Neural progenitor cell (in vitro differentiated cells): ENCODE data around the gene METRN. TPM values are rescaled to one million over a fixed set of nuclear protein-coding genes. Genes with fewer than 3 reads are reported as not detected.

ENCODE experiments used
- DNase-seq: peaks from one replicate; pipeline ENCODE4 v3.0.0-alpha.2; 2016; ENCODE audit warnings: low spot score
- H2AFZ ChIP-seq: fragments of 200-600 bp; sonication (generic); replicated peaks from 2 replicates; pipeline ENCODE4 v1.6.1; 2016; ENCODE audit warnings: antibody characterized with exemption
- H3F3A ChIP-seq: fragments of 200-600 bp; sonication (generic); 2 replicates; pipeline ENCODE4 v1.6.1; 2016; ENCODE audit warnings: antibody characterized with exemption, low read depth
- H3K27ac ChIP-seq: fragments of 200-600 bp; sonication (generic); 2 replicates; pipeline ENCODE4 v1.5.1; 2016; ENCODE audit warnings: mild to moderate bottlenecking
- H3K27me3 ChIP-seq: fragments of 200-600 bp; sonication (generic); 2 replicates; pipeline ENCODE4 v1.6.1; 2016; ENCODE audit warnings: mild to moderate bottlenecking, moderate library complexity
- H3K36me3 ChIP-seq: fragments of 200-600 bp; sonication (generic); 2 replicates; pipeline ENCODE4 v1.5.1; 2016
- H3K4me1 ChIP-seq: fragments of 200-600 bp; sonication (generic); 2 replicates; pipeline ENCODE4 v1.6.1; 2016; ENCODE audit warnings: mixed run types
- H3K4me2 ChIP-seq: fragments of 200-600 bp; sonication (generic); 2 replicates; pipeline ENCODE4 v1.6.1; 2016
- H3K4me3 ChIP-seq: fragments of 200-600 bp; sonication (generic); 2 replicates; pipeline ENCODE4 v1.5.1; 2016
- H3K79me2 ChIP-seq: fragments of 200-600 bp; sonication (generic); 2 replicates; pipeline ENCODE4 v1.6.1; 2016; ENCODE audit warnings: low read depth
- H3K9ac ChIP-seq: fragments of 200-600 bp; sonication (generic); 2 replicates; pipeline ENCODE4 v1.6.1; 2016
- H3K9me3 ChIP-seq: fragments of 200-600 bp; sonication (generic); 2 replicates; pipeline ENCODE4 v1.5.1; 2016; ENCODE audit warnings: low read depth
- H4K20me1 ChIP-seq: fragments of 200-600 bp; sonication (generic); 2 replicates; pipeline ENCODE4 v1.6.1; 2016; ENCODE audit warnings: low read depth
- H3K27ac Mint-ChIP-seq: 3 replicates; pipeline ENCODE4 v1.8.0; 2021; ENCODE audit warnings: mixed read lengths
- H3K27me3 Mint-ChIP-seq: 2 replicates; pipeline ENCODE4 v1.8.0; 2022; ENCODE audit warnings: low read depth, mild to moderate bottlenecking, inconsistent platforms, moderate library complexity, mixed read lengths; ENCODE audit not compliant: insufficient read depth
- H3K36me3 Mint-ChIP-seq: 3 replicates; pipeline ENCODE4 v1.8.0; 2021; ENCODE audit warnings: mixed read lengths
- H3K4me1 Mint-ChIP-seq: 3 replicates; pipeline ENCODE4 v1.8.0; 2021; ENCODE audit warnings: mixed read lengths
- H3K4me3 Mint-ChIP-seq: 3 replicates; pipeline ENCODE4 v1.8.0; 2021; ENCODE audit warnings: mild to moderate bottlenecking, moderate library complexity, mixed read lengths
- H3K9me3 Mint-ChIP-seq: 3 replicates; pipeline ENCODE4 v1.8.0; 2020; ENCODE audit warnings: mixed read lengths
- EZH2 ChIP-seq: fragments of 200-600 bp; sonication (generic); IDR thresholded peaks from 2 replicates; pipeline ENCODE4 v1.6.1; 2017; ENCODE audit warnings: antibody characterized with exemption, mild to moderate bottlenecking, moderate library complexity
- EZH2phosphoT487 ChIP-seq: fragments of 200-600 bp; sonication (generic); IDR thresholded peaks from 2 replicates; pipeline ENCODE4 v1.6.1; 2017; ENCODE audit warnings: antibody characterized with exemption
- total RNA-seq: library from RNA; depleted of rRNA; stranded (reverse); fragments of >200 nt; gene quantifications from 2 replicates; pipeline ENCODE4 v1.2.3, GENCODE V29; 2015; ENCODE audit warnings: low replicate concordance
- TF ChIP-seq, protein P1 (sequence below): fragments of 200-600 bp; sonication (generic); IDR thresholded peaks from 2 replicates; pipeline ENCODE4 v1.5.1; 2017; ENCODE audit warnings: antibody characterized with exemption, mild to moderate bottlenecking

The METRN gene
- total RNA-seq, 1 donor from 2014 or later, result 24.3 TPM

DNA sequence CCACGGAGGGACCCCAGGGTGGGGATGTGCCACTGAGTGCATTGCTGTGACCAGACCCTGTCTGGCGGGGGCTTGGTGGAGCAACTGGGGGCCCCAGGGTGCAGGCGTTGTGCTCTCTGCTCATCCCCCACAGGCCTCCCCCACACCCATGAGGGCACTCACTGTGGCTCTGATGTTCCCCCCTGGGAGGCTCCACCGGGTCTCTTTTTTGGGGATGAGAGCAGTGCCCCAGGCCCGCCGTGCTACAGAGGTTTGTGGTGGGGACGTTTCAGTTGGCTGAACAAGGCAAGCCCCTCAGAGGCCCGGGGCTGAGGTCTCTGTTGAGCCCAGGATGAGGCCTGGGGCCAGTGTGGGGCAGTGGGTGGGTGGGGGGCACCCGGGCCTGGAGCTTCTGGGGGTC lies 8.8 kb downstream of the METRN start:
- Histone ChIP-seq H4K20me1 (peaks cover 53% of the 10 kb centered on the region), H3K4me1 (peaks cover 14% of the 10 kb centered on the region), H3K9ac (no peak overlapping the region), H3K4me2 (no peak overlapping the region), H3K27me3 (peaks cover 37% of the 10 kb centered on the region), H3K36me3 (no peaks in the 10 kb centered on the region), H3K4me3 (no peak overlapping the region), H3K27ac (no peak overlapping the region), H3K79me2 (no peaks in the 10 kb centered on the region), H2AFZ (no peak overlapping the region), H3F3A (peaks cover 42% of the 10 kb centered on the region), H3K9me3 (no peaks in the 10 kb centered on the region)
- TF ChIP-seq EZH2phosphoT487 (no peak), EZH2 (no peak)
- TF ChIP-seq, protein P1, sequence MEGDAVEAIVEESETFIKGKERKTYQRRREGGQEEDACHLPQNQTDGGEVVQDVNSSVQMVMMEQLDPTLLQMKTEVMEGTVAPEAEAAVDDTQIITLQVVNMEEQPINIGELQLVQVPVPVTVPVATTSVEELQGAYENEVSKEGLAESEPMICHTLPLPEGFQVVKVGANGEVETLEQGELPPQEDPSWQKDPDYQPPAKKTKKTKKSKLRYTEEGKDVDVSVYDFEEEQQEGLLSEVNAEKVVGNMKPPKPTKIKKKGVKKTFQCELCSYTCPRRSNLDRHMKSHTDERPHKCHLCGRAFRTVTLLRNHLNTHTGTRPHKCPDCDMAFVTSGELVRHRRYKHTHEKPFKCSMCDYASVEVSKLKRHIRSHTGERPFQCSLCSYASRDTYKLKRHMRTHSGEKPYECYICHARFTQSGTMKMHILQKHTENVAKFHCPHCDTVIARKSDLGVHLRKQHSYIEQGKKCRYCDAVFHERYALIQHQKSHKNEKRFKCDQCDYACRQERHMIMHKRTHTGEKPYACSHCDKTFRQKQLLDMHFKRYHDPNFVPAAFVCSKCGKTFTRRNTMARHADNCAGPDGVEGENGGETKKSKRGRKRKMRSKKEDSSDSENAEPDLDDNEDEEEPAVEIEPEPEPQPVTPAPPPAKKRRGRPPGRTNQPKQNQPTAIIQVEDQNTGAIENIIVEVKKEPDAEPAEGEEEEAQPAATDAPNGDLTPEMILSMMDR, result no peak
- DNase-seq, result no peak
- Mint-ChIP-seq H3K4me3 (peak overlapping the region; percentile 21), H3K27me3 (peaks cover 14% of the 10 kb centered on the region), H3K27ac (no peak overlapping the region), H3K4me1 (peaks cover 12% of the 10 kb centered on the region), H3K36me3 (no peaks in the 10 kb centered on the region), H3K9me3 (no peaks in the 10 kb centered on the region)

DNA sequence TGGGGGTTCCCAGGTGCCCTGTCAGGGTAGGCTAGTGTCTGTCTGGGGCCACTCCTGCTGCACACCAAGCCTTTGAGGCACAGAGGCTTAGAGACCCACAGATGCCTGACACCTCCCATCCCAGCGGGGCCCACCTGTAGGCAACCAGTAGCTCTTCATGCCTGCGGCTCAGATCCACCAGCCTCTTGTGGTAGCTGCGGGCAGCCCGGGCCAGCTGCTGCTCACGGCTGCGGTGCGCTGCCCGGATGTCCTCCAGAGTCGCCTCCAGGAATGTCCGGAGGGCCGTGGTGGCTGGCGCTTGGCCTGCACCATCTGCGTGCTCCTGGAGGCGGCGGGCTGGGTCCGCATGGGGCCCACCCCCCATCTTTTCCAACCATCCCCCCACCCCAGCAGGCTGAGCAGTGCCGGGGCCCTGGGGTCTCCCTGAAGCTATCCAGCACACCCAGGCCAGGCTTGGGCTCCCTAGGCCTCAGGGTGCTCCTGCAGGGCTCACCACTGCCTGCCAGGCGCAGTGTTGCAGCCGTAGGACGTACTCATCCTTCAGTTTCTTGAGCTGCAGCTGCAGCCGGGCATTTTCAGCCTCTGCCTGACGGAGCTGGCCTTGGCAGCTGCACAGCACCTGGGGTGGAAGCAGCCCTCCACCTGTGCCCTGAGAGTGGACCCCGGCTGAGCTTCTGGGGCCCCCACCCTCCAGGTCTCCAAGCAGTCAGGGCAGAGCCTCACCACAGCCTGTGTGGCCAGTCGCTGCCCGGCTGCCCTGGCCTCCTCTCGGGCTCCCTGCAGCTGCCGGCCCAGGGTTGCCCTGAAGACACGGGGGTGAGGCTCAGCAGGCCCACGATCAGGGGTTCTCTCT lies 9.5 kb downstream of the METRN start:
- Histone ChIP-seq H3F3A (peaks cover 48% of the 10 kb centered on the region), H3K27ac (no peak overlapping the region), H3K4me1 (peaks cover 14% of the 10 kb centered on the region), H3K9ac (no peak overlapping the region), H2AFZ (no peak overlapping the region), H3K4me2 (no peak overlapping the region), H3K79me2 (no peaks in the 10 kb centered on the region), H3K27me3 (peaks cover 44% of the 10 kb centered on the region), H3K9me3 (no peaks in the 10 kb centered on the region), H3K4me3 (no peak overlapping the region), H4K20me1 (peaks cover 48% of the 10 kb centered on the region), H3K36me3 (no peaks in the 10 kb centered on the region)
- no peak overlapping the region for H3K4me3 Mint-ChIP-seq
- no peaks in the 10 kb centered on the region for H3K9me3 Mint-ChIP-seq
- no peak for TF ChIP-seq EZH2phosphoT487
- peaks cover 14% of the 10 kb centered on the region for H3K27me3 Mint-ChIP-seq
- DNase-seq, result no peak
- peaks cover 5% of the 10 kb centered on the region for H3K4me1 Mint-ChIP-seq
- H3K27ac Mint-ChIP-seq, result no peak overlapping the region
- H3K36me3 Mint-ChIP-seq, result no peaks in the 10 kb centered on the region

DNA sequence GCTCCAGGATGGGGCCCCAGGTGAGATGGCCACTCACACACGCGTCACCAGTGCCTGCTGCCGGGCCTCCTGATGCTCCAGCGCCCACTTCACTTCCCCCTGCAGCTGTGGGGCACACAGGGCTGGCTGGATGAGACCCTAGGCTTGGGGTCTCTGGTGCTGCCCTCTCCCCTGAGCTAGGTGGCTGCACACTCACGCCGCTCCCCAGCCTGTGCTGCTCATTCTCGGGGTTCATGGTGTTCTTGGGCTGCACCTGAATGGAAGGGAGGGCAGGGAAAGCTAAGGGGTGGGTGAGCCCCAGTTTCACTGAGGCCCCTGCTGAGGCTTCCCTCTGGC lies 10.1 kb downstream of the METRN start:
- no peaks in the 10 kb centered on the region for H3K9me3 Mint-ChIP-seq

More for the DNA sequence above, 10.1 kb downstream of the METRN start:
- TF ChIP-seq, protein P1, result no peak
- Mint-ChIP-seq H3K4me1 (peaks cover 3% of the 10 kb centered on the region), H3K27ac (no peak overlapping the region), H3K27me3 (peaks cover 14% of the 10 kb centered on the region), H3K4me3 (no peak overlapping the region), H3K36me3 (no peaks in the 10 kb centered on the region)
- no peak overlapping the region for H2AFZ ChIP-seq
- H3K9me3 ChIP-seq, result no peaks in the 10 kb centered on the region
- no peak overlapping the region for H3K27ac ChIP-seq
- H3K4me2 ChIP-seq, result no peak overlapping the region
- no peaks in the 10 kb centered on the region for H3K79me2 ChIP-seq
- peaks cover 10% of the 10 kb centered on the region for H3K4me1 ChIP-seq
- peaks cover 45% of the 10 kb centered on the region for H3K27me3 ChIP-seq
- no peak for DNase-seq
- H3F3A ChIP-seq, result peaks cover 47% of the 10 kb centered on the region
- peaks cover 43% of the 10 kb centered on the region for H4K20me1 ChIP-seq
- H3K4me3 ChIP-seq, result no peak overlapping the region
- H3K36me3 ChIP-seq, result no peaks in the 10 kb centered on the region
- no peak overlapping the region for H3K9ac ChIP-seq
